Progenitor cell of endocrine pancreas (in vitro differentiated cells): ENCODE measurements around the gene APOO. TPM values are rescaled to one million over a fixed set of nuclear protein-coding genes. Genes with fewer than 3 reads are reported as not detected.
"Not testable (repeated sequence)": the region's sequence is repeated elsewhere in the genome, so short reads cannot be mapped to it uniquely, and the experiment has no call there.

ENCODE experiments used
- DNase-seq: peaks from one replicate; pipeline ENCODE4 v3.0.0; 2021; ENCODE audit warnings: low spot score; ENCODE audit not compliant: unreplicated experiment
- H3K27ac Mint-ChIP-seq: 2 replicates; pipeline ENCODE4 v1.8.0; 2021; ENCODE audit warnings: mild to moderate bottlenecking, moderate library complexity, mixed read lengths
- H3K27me3 Mint-ChIP-seq: 2 replicates; pipeline ENCODE4 v1.8.0; 2021; ENCODE audit warnings: mixed read lengths
- H3K36me3 Mint-ChIP-seq: 2 replicates; pipeline ENCODE4 v1.8.0; 2022; ENCODE audit warnings: mixed read lengths; ENCODE audit not compliant: insufficient read depth
- H3K4me1 Mint-ChIP-seq: 2 replicates; pipeline ENCODE4 v1.8.0; 2021; ENCODE audit warnings: low read depth, mixed read lengths
- H3K4me3 Mint-ChIP-seq: 2 replicates; pipeline ENCODE4 v1.8.0; 2021; ENCODE audit warnings: low read depth, mild to moderate bottlenecking, moderate library complexity, mixed read lengths
- H3K9me3 Mint-ChIP-seq: 2 replicates; pipeline ENCODE4 v1.8.0; 2021; ENCODE audit warnings: low read depth, mixed read lengths
- CTCF ChIP-seq: fragments of 200-600 bp; sonication (generic); IDR thresholded peaks from one replicate; pipeline ENCODE4 v1.5.0; 2021; ENCODE audit warnings: antibody characterized with exemption, mild to moderate bottlenecking; ENCODE audit not compliant: unreplicated experiment
- total RNA-seq: library from RNA; stranded (reverse); gene quantifications from 2 replicates; pipeline ENCODE4 v1.2.1, GENCODE V29; 2021

APOO gene
- total RNA-seq, 1 donor from 2014 or later, result 75.9 TPM

GRCh38 chrX:23898412-23898959 lies 9.3 kb downstream of the APOO start:
- Mint-ChIP-seq H3K27ac (peak overlapping the region; percentile 94), H3K4me3 (no peak overlapping the region), H3K4me1 (peaks cover 17% of the 10 kb centered on the region), H3K27me3 (no peaks in the 10 kb centered on the region), H3K36me3 (peaks cover 9% of the 10 kb centered on the region), H3K9me3 (no peaks in the 10 kb centered on the region)
- DNase-seq, result no peak
- no peak for TF ChIP-seq CTCF

GRCh38 chrX:23896981-23897380 lies 10.8 kb downstream of the APOO start:
- no peak for TF ChIP-seq CTCF
- DNase-seq, result no peak
- Mint-ChIP-seq H3K4me3 (no peak overlapping the region), H3K36me3 (peaks cover 11% of the 10 kb centered on the region), H3K4me1 (peaks cover 17% of the 10 kb centered on the region), H3K27me3 (no peaks in the 10 kb centered on the region), H3K27ac (peak overlapping the region; percentile 64), H3K9me3 (no peaks in the 10 kb centered on the region)

GRCh38 chrX:23896539-23896938 lies 11.2 kb downstream of the APOO start:
- not testable (repeated sequence) for DNase-seq, H3K9me3 Mint-ChIP-seq, H3K27me3 Mint-ChIP-seq, H3K27ac Mint-ChIP-seq, H3K4me3 Mint-ChIP-seq
- H3K36me3 Mint-ChIP-seq, result peaks cover 11% of the 10 kb centered on the region
- H3K4me1 Mint-ChIP-seq, result peaks cover 17% of the 10 kb centered on the region

- DNase-seq, H3K27me3 Mint-ChIP-seq, H3K4me3 Mint-ChIP-seq, H3K9me3 Mint-ChIP-seq: not testable (repeated sequence)
- peaks cover 14% of the 10 kb centered on the region for H3K4me1 Mint-ChIP-seq
- peak overlapping the region; percentile 77 for H3K27ac Mint-ChIP-seq
- H3K36me3 Mint-ChIP-seq, result peaks cover 14% of the 10 kb centered on the region
Observed at GRCh38 chrX:23894993-23895392, 12.7 kb downstream of the APOO start.

- no peak for TF ChIP-seq CTCF
- Mint-ChIP-seq H3K36me3 (peaks cover 12% of the 10 kb centered on the region), H3K4me1 (peaks cover 9% of the 10 kb centered on the region), H3K27ac (no peak overlapping the region), H3K9me3 (no peaks in the 10 kb centered on the region), H3K4me3 (no peak overlapping the region), H3K27me3 (no peaks in the 10 kb centered on the region)
- no peak for DNase-seq
Observed at GRCh38 chrX:23890933-23891332, 16.8 kb downstream of the APOO start.

- TF ChIP-seq CTCF, result no peak
- no peaks in the 10 kb centered on the region for H3K27me3 Mint-ChIP-seq
- H3K36me3 Mint-ChIP-seq, result peaks cover 8% of the 10 kb centered on the region
- peak overlapping the region; percentile 23 for H3K27ac Mint-ChIP-seq
- no peak overlapping the region for H3K4me3 Mint-ChIP-seq
- no peak for DNase-seq
- H3K9me3 Mint-ChIP-seq, result no peaks in the 10 kb centered on the region
- peaks cover 11% of the 10 kb centered on the region for H3K4me1 Mint-ChIP-seq
Observed at GRCh38 chrX:23888887-23889501, 18.7 kb downstream of the APOO start.
